Fibroblast of lung (primary cell): ENCODE data around the gene STARD5. TPM values are rescaled to one million over a fixed set of nuclear protein-coding genes. Genes with fewer than 3 reads are reported as not detected.

Source experiments
- DNase-seq, 2 donors: peaks; one replicate each; pipeline versions ENCODE4 v3.0.0 to v3.0.0-alpha.2; 2010; ENCODE audit warnings: low read depth in 2 of 2
- H2AFZ ChIP-seq: 2 replicates; pipeline ENCODE4 v1.5.1; 2012; ENCODE audit warnings: low read length, control low read depth, inconsistent platforms
- H3K27ac ChIP-seq: 2 replicates; pipeline ENCODE4 v1.5.1; 2011; ENCODE audit warnings: low read length, control low read depth; ENCODE audit not compliant: insufficient read depth
- H3K27me3 ChIP-seq: 2 replicates; pipeline ENCODE4 v1.5.1; 2011; ENCODE audit warnings: mild to moderate bottlenecking, low read length; ENCODE audit not compliant: control insufficient read depth, insufficient read depth
- H3K36me3 ChIP-seq: 2 replicates; pipeline ENCODE4 v1.5.1; 2011; ENCODE audit warnings: low read length; ENCODE audit not compliant: control insufficient read depth, insufficient read depth
- H3K4me1 ChIP-seq: 2 replicates; pipeline ENCODE4 v1.5.1; 2011; ENCODE audit warnings: low read length; ENCODE audit not compliant: control insufficient read depth, insufficient read depth; ENCODE audit errors: extremely low read depth
- H3K4me2 ChIP-seq: 2 replicates; pipeline ENCODE4 v1.5.1; 2011; ENCODE audit warnings: low read length, control low read depth; ENCODE audit not compliant: insufficient read depth; ENCODE audit errors: extremely low read depth
- H3K4me3 ChIP-seq, 4 experiments: fragments of 200-600 bp in 1 of 4; sonication (generic) in 1 of 4; replicated peaks in 1 of 4; 2 replicates each; pipeline ENCODE4 v1.5.1; 2011 to 2016; ENCODE audit warnings: low read length in 4 of 4, low read depth in 3 of 4, mild to moderate bottlenecking in 3 of 4, control low read depth in 2 of 4, inconsistent platforms in 1 of 4, mixed read lengths in 1 of 4; ENCODE audit not compliant: insufficient read depth in 1 of 4; ENCODE audit errors: control extremely low read depth in 1 of 4
- H3K79me2 ChIP-seq: 2 replicates; pipeline ENCODE4 v1.5.1; 2012; ENCODE audit warnings: mild to moderate bottlenecking, low read length, inconsistent platforms; ENCODE audit not compliant: control insufficient read depth, insufficient read depth
- H3K9ac ChIP-seq: 2 replicates; pipeline ENCODE4 v1.5.1; 2011; ENCODE audit warnings: mild to moderate bottlenecking, low read length, control low read depth; ENCODE audit not compliant: insufficient read depth
- H3K9me3 ChIP-seq: 2 replicates; pipeline ENCODE4 v1.5.1; 2012; ENCODE audit warnings: low read depth, low read length; ENCODE audit not compliant: control insufficient read depth, insufficient read depth
- H4K20me1 ChIP-seq: 2 replicates; pipeline ENCODE4 v1.5.1; 2011; ENCODE audit warnings: low read length; ENCODE audit not compliant: control insufficient read depth, insufficient read depth; ENCODE audit errors: extremely low read depth
- EZH2 ChIP-seq: IDR thresholded peaks from 2 replicates; pipeline ENCODE4 v1.5.1; 2012; ENCODE audit warnings: low read length, control low read depth, mild to moderate bottlenecking; ENCODE audit errors: missing control alignments
- polyA plus RNA-seq, 2 donors: library from polyadenylated mRNA; depleted of rRNA in 1 of 2; stranded (reverse) in 1 of 2; unstranded in 1 of 2; fragments of >200 nt; gene quantifications; 2 replicates each; pipeline ENCODE4 v1.2.1, GENCODE V29; 2011 to 2012; ENCODE audit warnings: missing spikeins in 1 of 2
- total RNA-seq: library from RNA; depleted of rRNA; stranded (reverse); fragments of >200 nt; gene quantifications from 2 replicates; pipeline ENCODE4 v1.2.1, GENCODE V29; 2014
- TF ChIP-seq, protein P1 (sequence below), 2 donors: IDR thresholded peaks in 1 of 2; conservative IDR thresholded peaks in 1 of 2; 1 replicate in 1 of 2; 2 replicates in 1 of 2; pipeline ENCODE4 v1.5.1; 2011 to 2012; ENCODE audit warnings: low read length in 2 of 2, control low read depth in 1 of 2, inconsistent platforms in 1 of 2, low read depth in 1 of 2, mild to moderate bottlenecking in 1 of 2

STARD5 gene
- total and polyA plus RNA-seq, 2 donors (not counting 1 experiment from before 2014, with no cell fraction given), result 14.9 to 20.1 TPM

DNA sequence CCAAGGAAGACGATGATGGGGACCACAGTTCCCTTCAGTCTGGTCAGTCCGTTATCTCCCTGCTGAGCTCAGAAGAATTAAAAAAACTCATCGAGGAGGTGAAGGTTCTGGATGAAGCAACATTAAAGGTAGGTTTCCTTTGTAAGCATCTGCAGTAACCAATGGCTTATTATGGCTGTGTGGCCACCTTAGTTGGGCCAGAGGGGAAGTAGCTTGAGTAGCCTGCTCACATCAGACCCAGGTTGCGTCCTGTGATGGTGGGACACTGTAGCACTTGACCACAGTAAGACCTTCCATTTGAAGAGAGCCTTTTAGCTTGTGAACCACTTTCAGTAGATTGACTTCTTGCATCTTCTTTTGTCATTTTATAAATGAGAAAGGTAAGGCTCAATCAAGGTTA is 22.6 kb downstream of the STARD5 start:
- no peaks in the 10 kb centered on the region for H4K20me1 ChIP-seq
- no peaks in the 10 kb centered on the region for H3K36me3 ChIP-seq
- TF ChIP-seq EZH2, result no peak
- TF ChIP-seq, protein P1, sequence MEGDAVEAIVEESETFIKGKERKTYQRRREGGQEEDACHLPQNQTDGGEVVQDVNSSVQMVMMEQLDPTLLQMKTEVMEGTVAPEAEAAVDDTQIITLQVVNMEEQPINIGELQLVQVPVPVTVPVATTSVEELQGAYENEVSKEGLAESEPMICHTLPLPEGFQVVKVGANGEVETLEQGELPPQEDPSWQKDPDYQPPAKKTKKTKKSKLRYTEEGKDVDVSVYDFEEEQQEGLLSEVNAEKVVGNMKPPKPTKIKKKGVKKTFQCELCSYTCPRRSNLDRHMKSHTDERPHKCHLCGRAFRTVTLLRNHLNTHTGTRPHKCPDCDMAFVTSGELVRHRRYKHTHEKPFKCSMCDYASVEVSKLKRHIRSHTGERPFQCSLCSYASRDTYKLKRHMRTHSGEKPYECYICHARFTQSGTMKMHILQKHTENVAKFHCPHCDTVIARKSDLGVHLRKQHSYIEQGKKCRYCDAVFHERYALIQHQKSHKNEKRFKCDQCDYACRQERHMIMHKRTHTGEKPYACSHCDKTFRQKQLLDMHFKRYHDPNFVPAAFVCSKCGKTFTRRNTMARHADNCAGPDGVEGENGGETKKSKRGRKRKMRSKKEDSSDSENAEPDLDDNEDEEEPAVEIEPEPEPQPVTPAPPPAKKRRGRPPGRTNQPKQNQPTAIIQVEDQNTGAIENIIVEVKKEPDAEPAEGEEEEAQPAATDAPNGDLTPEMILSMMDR (conservative IDR thresholded peaks at IDR 0.05 in 1 of 2, IDR thresholded peaks at IDR 0.05 in 1 of 2; ENCODE audit: low read depth in 1 of 2, low read length in 2 of 2), result no peak
- no peak overlapping the region for H3K4me3 ChIP-seq
- no peak overlapping the region for H3K27ac ChIP-seq
- H3K27me3 ChIP-seq, result no peaks in the 10 kb centered on the region
- no peak overlapping the region for H3K9ac ChIP-seq
- H3K4me2 ChIP-seq, result no peak overlapping the region
- H3K9me3 ChIP-seq, result no peaks in the 10 kb centered on the region
- peaks cover 6% of the 10 kb centered on the region for H3K4me1 ChIP-seq
- H2AFZ ChIP-seq, result no peak overlapping the region
- no peak for DNase-seq
- H3K79me2 ChIP-seq, result no peaks in the 10 kb centered on the region

DNA sequence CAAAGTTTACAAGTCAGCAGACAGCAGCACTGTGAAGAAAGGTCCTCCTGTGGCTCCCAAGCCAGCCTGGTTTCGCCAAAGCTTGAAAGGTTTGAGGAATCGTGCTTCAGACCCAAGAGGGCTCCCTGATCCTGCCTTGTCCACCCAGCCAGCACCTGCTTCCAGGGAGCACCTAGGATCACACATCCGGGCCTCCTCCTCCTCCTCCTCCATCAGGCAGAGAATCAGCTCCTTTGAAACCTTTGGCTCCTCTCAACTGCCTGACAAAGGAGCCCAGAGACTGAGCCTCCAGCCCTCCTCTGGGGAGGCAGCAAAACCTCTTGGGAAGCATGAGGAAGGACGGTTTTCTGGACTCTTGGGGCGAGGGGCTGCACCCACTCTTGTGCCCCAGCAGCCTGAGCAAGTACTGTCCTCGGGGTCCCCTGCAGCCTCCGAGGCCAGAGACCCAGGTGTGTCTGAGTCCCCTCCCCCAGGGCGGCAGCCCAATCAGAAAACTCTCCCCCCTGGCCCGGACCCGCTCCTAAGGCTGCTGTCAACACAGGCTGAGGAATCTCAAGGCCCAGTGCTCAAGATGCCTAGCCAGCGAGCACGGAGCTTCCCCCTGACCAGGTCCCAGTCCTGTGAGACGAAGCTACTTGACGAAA is 24.2 kb downstream of the STARD5 start:
- Histone ChIP-seq H3K4me2 (no peak overlapping the region), H2AFZ (no peak overlapping the region), H3K36me3 (no peaks in the 10 kb centered on the region), H3K27ac (no peak overlapping the region), H3K4me1 (peaks cover 6% of the 10 kb centered on the region), H3K27me3 (no peaks in the 10 kb centered on the region), H4K20me1 (no peaks in the 10 kb centered on the region), H3K79me2 (no peaks in the 10 kb centered on the region), H3K4me3 (no peak overlapping the region), H3K9ac (no peak overlapping the region), H3K9me3 (no peaks in the 10 kb centered on the region)
- no peak for TF ChIP-seq EZH2
- TF ChIP-seq, protein P1 (conservative IDR thresholded peaks at IDR 0.05 in 1 of 2, IDR thresholded peaks at IDR 0.05 in 1 of 2; ENCODE audit: low read depth in 1 of 2, low read length in 2 of 2), result no peak
- DNase-seq, result no peak

DNA sequence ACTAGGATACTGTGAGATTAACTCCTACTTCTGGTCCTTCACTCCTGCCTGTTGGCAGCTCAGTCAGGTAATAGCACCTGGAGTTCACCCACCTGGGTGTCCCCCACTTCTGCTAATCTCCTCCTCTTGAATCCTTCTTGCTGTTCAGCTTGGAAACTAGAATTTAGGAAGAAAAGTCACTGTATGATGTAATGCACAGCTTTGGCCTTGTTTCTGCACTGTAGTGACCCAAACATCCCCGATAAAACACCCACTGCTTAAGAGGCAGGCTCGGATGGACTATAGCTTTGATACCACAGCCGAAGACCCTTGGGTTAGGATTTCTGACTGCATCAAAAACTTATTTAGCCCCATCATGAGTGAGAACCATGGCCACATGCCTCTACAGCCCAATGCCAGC is 24.8 kb downstream of the STARD5 start:
- Histone ChIP-seq H3K4me1 (peaks cover 3% of the 10 kb centered on the region), H3K36me3 (no peaks in the 10 kb centered on the region), H3K4me2 (no peak overlapping the region), H3K9me3 (no peaks in the 10 kb centered on the region), H3K79me2 (no peaks in the 10 kb centered on the region), H3K27me3 (no peaks in the 10 kb centered on the region), H3K9ac (no peak overlapping the region), H3K27ac (no peak overlapping the region), H2AFZ (no peak overlapping the region), H3K4me3 (no peak overlapping the region), H4K20me1 (no peaks in the 10 kb centered on the region)
- TF ChIP-seq, protein P1 (conservative IDR thresholded peaks at IDR 0.05 in 1 of 2, IDR thresholded peaks at IDR 0.05 in 1 of 2; ENCODE audit: low read depth in 1 of 2, low read length in 2 of 2), result no peak
- TF ChIP-seq EZH2, result no peak
- no peak for DNase-seq
